NCI-H2029 treated with DMSO at 0.1 percent for 48 hours (cell line): Measurements from ENCODE around the gene FKBP14.

Source experiments
- DNase-seq: peaks from one replicate; lab custom pipeline; 2025; lab: John Stamatoyannopoulos, UW

Gene FKBP14

DNA sequence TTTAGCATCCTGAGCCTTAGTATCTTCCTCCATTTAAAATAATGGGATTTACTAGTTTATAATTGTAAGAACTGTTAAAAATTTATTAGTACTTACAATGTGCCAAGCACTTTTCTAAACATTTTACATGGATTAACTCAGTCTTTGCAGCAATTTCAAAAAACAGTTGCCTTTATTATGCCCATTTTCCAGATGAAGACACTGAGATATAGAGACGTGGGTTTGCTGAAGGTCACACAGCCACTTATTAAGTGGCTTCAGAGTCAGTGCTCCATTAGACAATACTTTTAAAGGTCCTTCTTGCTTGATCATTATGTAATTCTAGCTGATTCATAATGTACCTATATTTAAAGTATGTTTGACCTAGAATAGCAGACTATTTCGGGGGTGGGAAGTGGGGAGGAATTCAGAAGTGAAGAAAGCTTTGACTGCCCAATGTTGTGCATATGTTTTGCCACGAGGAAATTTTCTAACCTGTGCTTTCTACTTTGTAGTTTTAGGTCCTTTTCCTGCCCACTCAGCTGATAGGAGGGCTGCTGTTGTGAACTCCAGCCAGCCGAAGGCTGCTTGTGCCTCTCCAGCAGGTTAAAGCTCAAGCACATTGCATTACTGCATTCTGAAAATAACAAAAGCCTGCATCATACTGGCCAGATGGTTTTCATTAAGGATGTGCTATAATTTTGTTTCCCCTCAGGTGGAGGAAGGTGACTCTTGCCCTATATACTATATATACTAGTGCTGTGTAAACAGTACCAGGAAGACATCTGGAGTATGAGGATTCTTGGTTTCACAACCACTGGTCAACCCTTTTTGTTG, 6.0 kb upstream of the FKBP14 start:
- DNase-seq, result no peak

- DNase-seq, result no peak
Measured at GRCh38 chr7:30029696-30030095, 3.2 kb upstream of the FKBP14 start.

DNA sequence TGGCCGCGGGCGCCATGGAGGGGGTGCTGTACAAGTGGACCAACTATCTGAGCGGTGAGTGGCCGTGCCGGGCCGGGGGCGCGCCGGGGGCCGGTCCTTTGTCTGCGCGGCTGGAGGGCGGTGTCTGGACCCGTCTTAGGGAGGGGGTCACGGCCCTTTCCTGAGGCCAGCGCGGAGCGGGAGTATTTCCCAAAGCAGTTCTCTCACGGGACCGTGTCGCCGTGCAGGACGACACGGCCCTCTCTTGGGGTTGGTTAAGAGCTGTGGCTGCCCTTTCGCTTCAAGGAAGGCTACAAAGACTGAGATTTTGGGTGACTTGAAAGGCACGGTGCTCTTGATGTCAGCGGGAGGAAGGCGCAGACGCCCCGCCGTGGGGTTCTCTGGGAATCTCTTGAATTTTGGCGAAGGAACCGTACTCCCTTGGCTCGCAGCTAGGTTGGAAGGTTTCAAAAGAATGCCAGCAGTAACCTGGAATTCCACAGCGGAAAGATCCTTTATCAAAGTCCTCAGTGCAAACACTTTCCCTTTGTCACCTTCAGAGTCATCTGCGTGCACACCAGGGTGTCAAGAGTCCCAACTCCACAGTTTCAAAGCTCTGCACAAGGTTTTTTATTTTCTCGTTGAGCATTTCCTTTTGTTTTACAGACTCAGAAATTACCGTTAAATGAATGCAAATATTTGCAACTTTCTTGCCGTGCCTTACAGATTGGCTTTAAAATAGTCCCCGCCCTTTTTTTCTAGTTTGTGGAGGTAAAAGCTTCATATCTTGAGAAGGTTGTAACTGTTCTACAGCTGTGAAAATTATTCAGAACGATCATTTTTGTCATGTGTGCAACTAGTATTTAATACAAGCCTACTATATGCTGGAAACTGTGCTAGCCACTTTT, 2.5 kb upstream of the FKBP14 start:
- DNase-seq, result no peak

GRCh38 chr7:30028216-30028748, 1.8 kb upstream of the FKBP14 start, which contains the start of gene PLEKHA8:
PLEKHA8 (plus strand) TSS chr7:30028412; CDS start chr7:30028763, 351 bp downstream.
- DNase-seq, result no peak

DNA sequence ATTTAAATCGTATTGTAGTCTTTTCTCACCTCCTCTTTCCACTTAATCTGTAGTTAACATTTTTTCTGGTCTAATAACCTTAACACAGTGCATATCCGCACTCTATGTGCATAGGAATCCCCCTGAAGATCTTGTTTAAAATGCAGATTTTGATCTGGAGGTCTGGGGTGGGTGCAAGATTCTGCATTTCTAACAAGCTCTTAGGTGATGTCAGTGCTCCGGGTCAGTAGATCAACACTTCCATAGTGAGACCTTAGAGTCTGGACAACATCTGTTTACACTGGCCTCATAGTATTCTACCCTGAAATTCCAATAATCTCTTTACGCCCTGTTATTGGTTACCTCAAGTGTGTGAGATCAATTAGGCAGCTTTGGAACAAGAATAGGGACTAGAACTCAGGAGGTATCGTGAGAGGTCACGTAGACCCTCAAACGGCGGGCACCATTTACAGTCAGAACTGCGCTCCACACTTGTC, 1.3 kb upstream of the FKBP14 start:
- peak; percentile 56 for DNase-seq

- no peak for DNase-seq
Measured at GRCh38 chr7:30027065-30027456, 559 bp upstream of the FKBP14 start.

GRCh38 chr7:30023524-30023923, 3.0 kb downstream of the FKBP14 start:
- no peak for DNase-seq

- DNase-seq, result no peak
Measured at GRCh38 chr7:30022991-30023390, 3.5 kb downstream of the FKBP14 start.

GRCh38 chr7:30020535-30020934, 6.0 kb downstream of the FKBP14 start:
- DNase-seq, result no peak

DNA sequence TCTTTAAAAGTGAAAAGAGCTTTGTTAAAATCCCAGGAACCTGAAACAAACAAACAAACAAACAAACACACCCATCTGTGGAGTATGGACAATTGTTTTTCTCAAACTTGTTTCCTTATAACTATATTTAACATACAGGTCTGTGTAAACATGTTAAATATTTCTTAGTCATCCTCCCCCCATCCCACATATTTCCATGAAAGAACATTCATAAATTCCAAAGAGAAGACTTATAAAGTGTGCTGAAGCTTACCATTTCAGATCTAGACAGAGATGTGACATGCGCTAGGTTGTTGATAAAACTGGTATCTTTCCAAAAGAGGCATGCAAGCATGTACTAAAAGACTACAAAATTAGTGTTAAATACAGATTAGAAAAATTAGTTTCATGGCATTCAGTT, 6.5 kb downstream of the FKBP14 start:
- no peak for DNase-seq

- no peak for DNase-seq
Measured at GRCh38 chr7:30019387-30019786, 7.1 kb downstream of the FKBP14 start.

GRCh38 chr7:30018451-30018850, 8.1 kb downstream of the FKBP14 start:
- no peak for DNase-seq

DNA sequence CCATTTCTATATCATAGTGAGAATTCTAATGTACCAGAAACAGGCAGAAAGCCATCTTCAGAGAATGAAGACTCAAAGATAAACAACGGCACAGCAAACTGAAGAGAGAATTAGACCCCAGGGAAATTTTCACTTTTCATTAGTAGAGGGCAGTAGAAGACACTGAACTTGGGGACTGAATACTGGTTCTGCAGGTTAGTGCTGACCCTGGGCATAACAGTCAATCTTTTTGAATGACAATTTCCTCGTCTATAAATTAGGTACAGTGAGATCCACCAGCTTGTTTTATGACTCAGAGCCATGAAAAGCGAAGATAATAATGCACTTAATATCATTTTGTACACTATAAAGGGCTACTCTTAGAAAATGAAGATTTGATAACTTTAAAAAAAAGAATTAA, 13.7 kb downstream of the FKBP14 start:
- no peak for DNase-seq

DNA sequence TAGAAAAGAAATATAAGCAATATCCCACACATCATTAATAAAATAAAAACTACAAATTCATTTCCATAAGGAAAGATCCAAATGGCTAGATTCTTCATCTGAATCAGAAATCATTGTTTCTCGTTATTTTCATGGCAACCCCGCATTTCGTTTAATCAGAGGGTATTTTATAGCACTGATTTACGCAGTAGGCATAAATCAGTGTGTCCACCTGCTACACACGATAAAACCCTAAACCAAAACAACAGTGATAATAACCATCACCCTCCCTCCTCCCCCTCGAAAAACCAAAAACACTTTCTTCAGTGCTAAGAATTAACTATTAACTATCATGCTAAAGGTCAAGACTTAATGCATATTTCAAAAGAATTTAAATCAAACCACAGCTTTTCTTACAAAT, 16.5 kb downstream of the FKBP14 start:
- DNase-seq, result no peak

- DNase-seq, result no peak
Measured at GRCh38 chr7:30005464-30005863, 21.0 kb downstream of the FKBP14 start.

GRCh38 chr7:30003098-30003497, 23.4 kb downstream of the FKBP14 start:
- DNase-seq, result no peak

- DNase-seq, result no peak
Measured at GRCh38 chr7:30001998-30002397, 24.5 kb downstream of the FKBP14 start.

DNA sequence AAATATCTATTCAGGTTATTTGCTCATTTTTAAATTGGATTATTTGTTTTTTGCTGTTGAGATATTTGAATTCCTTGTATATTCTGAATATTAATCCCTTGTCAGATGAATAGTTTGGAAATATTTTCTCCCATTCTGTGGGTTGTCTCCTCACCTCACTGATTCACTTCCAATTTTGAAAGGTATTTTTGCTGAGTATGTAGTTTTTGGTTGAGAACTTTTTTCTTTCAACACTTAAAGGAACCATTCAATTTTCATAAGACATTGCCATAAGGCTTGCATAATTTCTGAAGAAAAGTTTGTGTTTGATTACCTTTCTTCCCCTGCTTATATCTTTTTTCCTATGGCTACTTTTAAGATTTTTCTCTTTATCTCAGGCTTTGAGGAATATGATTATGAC, 28.0 kb downstream of the FKBP14 start:
- no peak for DNase-seq

GRCh38 chr7:29996321-29996720, 30.2 kb downstream of the FKBP14 start:
- no peak for DNase-seq

DNA sequence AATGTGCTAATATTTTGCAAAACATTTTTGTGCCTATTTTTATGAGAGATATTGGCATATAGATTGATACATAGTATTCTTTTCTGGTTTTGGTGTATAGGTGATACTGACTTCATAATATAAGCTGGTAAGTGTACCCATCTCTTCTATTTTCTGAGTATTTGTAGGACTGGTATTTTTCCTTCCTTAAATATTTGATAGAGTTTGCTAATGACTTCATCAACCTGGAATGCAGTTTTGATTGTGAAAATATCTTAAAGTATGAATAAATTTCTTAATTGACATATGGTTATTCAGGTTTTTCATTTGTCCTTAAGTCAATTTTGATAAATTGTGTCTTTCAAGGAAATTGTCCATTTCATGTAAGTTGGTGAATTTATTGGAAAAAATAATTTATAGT, 30.9 kb downstream of the FKBP14 start:
- DNase-seq, result no peak

- DNase-seq, result no peak
Measured at GRCh38 chr7:29993140-29993539, 33.4 kb downstream of the FKBP14 start.

DNA sequence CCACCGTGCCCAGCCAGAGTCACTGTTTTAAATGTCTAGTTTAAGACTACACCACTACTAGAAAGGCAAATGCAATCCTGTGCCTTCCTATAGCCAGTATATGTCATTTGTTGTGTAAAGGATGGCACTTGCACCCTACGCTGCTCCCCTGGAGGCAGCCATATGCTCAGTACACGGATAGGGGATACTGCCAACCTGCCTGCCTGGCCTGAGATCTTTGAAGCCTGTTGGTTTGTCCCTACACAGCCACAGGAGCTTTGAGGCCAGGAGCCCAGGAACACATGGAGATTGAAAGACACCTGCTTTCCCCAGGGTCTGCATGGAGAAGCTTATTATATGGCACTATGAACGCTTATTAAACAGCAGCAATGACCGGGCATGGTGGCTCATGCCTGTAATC, 34.6 kb downstream of the FKBP14 start:
- no peak for DNase-seq

DNA sequence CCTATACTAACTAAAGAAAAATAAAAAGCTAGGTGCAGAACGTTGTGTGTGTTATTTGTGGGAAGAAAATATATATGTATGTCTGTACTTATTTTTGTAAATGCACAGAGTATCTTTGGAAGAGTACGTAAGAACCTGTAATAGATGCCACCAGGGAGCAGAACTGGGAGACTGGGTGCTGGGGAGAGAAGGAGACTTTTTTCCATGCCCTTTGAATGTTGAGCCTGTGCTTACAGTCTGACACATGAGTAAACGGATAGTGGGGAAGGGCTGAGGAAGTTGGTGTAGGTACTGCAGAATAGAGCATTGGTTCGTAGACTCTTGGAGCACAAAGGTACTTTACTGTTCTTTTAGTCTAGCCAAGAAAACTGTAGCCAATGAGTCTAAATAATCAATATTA, 35.6 kb downstream of the FKBP14 start:
- DNase-seq, result no peak
